HG03196 (cell line): ENCODE results near the gene NRCAM.
A peak's percentile ranks its signal among the peaks of the same experiment; 100 is the strongest.

Experiments
- ATAC-seq: cut with Tn5 transposase; IDR thresholded peaks from one replicate; pipeline ENCODE4 v1.9.1; 2021; ENCODE audit not compliant: unreplicated experiment

The NRCAM gene

DNA sequence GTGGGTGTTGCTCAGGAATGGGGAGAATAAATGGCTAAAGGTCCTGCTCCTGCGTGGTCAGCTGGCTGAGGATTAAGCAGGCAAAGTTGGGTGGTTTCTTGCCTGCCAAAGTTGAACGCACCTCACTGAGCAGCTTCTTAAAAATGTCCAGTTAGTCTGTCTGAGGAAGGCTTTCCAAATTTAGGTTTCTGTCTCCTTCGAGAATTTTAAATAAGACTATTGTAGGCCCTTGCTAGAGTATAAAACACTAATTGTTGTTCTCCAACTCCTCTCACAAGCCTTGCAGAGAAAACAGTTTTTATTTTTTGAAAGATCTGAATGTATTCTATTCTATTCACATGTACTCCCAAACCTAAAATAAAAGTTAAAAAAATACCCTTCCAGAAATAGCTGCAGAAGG, 204.1 kb downstream of the NRCAM start:
- no peak for ATAC-seq

DNA sequence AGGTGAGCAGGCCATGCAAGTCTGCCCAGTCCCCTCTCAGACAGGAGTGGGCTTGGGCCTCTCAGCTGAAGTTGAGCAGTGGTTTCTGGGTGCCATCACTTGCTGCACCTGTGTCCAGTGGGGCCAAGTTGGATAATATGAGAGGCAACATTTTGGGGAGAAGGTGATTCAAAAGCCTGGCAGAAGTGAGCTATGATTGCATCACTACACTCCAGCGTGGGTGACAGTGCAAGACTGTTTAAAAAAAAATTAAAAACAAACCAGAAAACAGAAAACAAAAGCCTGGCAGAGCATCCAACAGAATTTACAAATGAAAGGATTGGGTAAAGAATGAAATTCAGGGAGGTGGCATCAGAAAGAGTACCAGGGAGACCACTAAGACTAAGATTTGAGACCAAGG, 204.5 kb downstream of the NRCAM start:
- no peak for ATAC-seq

DNA sequence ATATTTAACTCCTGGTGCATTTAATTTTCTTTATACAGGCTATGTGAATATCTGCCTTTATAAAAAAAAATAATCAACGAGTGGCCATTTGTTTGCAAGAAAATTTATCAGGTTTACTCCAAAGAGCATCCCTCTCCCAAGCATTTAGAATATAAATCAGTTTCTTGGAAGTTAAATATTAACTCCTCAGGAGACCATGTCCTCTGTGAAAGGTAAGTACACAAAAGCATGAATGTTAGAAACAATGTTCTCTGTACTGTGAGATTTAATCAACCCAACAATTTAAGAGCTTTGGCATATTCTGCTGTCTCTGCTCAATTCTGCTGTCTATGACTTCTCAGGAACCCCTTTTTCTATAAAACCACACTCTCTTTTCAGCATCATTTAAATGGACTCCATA, 206.8 kb downstream of the NRCAM start:
- ATAC-seq = no peak

DNA sequence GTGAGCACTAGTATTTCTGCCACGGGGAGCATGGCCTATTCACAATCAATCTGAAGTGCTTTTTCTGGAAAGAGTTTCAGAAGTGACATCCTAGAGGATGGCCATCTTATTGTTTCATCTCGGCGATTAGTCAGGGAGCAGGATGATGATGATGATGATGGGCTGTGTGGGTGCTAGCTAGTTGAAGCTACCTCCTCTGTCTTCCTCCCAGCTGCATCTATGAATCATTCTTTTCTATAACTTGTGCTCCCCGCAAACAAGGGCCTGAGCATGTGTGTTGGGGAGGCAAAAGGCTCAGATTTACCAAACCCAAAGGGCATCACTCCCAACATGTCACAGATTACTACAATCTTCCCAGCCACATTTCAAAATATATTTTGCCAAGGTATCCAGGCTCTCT, 207.4 kb downstream of the NRCAM start:
- no peak for ATAC-seq

DNA sequence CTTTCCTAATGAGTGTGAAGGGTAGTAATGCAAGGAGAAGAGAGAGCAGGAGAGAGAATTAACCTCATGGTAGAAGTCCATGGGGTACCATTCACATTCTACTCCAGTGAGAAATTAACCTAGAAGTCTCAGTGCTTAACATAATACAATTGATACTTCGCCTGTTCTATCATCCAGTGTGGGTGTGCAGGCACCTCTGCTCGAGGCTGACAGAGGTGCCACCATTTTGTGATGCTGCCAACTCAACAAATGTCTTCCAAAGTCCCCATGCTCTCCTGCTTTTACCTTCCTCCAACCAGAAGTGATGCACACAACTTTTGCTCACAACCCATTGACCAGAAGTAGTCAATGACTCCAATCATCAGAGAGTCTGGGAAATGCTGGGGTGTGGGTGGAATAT, 207.8 kb downstream of the NRCAM start:
- no peak for ATAC-seq

DNA sequence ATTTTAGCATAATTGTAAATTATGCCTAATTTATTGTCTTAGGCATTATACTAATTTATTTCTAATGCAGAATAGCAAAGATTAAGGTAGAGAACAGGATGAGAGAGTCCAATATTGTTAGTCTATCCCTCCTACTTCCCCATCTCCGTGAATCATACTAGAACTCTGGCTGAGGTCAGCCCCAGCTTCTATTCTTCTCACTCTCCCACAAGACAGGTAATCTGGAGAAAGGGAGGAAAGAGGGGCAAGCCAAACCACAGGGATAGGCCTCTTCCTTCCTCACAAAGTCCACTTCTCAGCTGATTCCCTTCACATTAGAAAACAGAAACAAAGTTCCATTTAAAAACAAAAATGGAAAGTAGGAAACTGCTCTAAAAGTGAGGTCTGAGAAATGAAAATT, 208.6 kb downstream of the NRCAM start:
- ATAC-seq = no peak

DNA sequence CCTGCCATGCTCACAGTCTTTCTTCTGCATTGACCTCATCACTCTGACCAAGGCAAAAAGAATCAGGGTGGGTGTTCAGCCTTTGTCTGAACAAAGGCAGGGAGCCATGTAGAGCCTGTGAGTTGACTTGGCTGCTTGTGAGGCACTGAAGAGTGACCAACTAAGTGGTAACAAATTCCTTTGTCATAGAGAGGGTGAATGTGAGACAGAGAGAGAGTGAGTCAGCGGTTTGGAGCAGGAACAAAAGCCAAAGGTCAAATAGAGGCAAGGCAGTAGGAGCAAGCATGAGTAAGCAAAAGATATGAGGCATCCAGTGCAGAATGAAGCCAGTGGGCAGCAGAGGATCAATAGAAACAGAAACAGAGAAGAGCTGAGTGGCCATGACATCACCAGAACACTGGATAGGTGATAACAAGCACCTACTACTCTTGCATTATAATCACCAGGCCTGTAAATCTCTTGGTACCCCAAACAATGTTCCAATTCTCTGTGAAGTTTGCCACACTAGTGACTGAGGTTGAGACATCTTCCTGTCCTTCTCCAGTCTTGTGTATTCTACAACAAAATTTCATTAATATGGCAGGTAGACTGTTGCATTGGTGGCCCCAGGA, 209.9 kb downstream of the NRCAM start:
- ATAC-seq = peak; percentile 81

DNA sequence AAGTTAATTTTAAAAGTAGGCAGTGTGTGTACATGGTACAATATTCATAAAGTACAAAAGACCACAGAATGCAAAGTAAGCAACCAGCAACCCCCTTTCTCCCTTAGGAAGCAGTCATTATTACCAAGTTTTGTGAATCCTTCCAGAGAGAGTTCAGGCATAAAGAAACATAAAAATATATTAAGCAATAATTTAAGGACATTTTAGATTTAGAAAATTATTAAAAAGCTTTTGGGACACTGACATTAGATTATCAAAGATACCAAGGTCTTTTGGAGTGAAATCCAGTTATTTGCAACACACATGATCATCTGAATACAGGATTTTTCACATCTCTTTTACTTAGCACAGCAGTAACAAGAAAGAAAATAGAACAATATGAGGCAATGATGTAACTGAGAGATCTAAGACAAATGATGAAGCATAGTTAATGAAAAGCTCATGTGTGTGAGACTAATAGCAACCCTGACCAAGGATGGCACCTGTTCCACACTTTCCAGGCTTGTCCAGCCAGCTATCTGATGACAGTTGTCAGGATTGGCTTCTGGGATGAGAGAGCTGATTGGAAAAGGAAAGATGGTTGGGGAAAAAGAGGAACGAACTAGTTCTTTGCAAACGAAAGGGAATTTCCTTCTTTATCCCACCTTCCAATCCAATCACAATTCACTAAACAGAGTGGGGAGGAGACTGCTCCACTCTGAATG, 210.6 kb downstream of the NRCAM start:
- ATAC-seq = no peak

DNA sequence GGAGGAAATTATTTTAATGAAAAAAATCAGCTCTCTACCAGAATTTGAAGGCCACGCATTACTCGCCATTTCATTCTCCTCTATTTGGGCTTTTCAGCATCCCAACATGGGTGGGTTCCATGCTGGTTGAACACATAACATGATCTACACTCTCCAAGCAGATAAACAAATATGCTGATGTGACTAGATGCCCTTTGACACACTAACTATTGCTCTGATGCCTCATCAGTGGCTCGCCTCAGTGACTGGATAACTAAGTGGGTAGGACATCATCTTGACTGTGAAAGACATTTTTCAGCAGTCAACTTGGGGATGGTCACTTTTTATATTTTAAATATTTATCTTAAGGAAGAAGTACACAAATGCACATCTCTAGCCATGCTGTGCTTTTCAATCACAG, 212.1 kb downstream of the NRCAM start:
- no peak for ATAC-seq

DNA sequence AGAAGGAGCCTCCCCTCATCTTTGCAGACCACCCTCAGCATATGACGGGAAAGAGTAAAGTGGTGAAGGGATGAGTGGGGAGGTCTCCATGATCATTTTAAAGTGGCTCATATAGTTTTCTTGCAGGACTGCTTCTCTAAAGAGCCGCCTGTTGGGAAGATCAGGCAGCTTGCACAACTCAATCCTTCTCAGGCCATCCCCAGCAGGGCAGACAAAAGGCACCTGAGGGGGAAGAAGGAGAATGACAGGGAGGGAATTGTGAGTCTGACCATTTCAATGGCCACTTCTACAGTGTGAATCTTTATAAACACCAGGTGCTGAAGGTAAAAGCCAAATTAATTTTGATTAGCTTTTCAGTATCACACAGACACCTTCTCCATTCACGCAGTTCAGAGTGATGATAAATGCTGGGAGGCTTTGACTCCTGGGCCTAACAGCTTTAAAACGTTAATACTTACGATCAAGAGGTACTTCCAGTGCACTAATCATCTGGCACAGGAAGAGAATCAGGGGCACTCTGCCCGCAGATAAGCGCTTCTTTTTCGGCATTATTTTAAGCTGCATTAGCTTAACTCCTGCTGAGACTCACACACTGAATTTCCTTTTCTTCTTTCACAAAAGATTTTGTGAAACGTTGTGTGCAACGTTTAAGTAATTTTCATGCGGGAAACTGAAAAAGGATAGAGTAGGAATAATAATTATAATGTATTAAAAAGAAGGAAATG, 216.6 kb downstream of the NRCAM start:
- ATAC-seq = no peak

DNA sequence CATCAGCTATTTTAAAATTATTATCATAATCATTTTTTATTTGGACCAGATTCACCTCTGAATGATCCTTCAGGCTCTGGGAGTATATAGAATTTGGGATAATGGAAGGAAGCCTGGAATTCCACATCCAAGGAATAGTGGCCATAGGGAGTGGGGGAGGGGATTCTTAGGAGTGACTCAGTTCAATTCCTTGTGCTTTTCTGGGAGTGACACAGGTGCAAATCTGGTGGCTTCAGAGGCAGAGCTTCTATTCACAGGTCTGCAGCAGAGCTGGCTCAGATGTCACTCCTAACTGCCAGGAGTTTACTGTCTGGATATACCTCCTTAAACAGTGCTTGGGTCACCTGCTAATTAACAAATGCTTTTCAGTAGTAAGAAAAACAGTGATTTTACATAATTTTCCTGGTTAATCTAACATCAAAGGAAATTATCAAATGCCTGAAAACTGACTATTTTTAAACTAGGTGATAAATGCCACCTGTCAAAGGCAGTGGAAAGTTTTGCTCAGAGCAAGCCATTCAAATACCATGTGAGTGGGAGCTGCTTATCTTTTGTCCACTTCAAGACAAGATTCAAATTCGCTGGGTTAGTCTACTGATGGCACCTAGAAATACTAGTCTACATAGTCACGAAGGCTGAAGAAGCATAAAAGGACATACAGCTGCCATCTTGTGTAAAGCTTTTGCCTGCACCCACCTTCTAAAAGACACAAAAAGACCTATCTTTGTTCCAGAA, 219.4 kb downstream of the NRCAM start:
- ATAC-seq = no peak

DNA sequence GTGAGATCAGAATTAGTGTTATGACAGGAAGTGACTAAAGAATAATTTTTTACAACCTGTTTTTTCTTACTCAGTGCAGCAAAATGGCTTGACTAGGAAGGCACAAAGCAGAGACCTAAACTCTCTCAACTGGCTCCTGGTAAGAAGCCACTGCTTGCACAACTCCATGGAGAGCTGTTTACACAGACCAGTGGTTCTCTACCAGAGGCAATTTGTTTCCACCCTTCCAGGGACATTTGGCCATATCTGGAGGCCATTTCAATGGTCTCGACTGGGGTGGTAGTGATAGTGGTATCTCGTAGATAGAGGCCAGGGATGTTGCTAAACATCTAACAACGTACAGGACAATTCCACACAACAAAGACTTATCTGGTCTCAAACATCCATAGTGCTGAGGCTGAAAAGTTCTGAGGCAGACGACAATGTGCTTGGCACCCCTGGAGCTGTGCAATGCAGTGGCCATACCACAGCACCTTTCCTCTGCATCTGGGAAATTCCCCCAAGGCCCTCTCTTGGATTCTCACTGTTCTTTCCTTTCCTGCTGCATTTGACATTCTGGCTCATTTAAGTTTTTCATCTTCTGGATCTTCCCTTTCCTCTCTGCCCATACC, 220.7 kb downstream of the NRCAM start:
- no peak for ATAC-seq

DNA sequence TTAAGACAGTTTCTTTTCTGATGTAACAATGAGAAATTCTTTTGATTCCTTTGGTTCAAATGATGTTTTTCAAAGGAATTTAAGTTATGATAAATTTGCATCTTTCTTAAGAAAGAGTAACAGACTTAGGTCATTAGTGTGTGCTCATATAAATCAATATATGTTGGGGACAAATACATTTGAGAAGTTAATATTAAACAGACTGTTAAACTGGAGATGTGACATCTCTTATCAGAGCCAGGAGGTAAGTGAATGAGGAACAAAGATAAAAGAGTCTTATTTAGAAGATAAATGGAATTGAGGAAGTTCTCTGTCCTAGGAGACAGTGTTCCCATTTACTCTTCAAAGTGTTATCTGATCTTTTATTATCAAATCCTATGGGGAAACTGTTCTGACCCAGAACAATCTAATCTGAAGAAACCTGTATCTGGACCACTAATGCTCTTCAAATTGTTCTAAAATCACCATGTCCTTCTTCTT, 221.2 kb downstream of the NRCAM start:
- no peak for ATAC-seq

DNA sequence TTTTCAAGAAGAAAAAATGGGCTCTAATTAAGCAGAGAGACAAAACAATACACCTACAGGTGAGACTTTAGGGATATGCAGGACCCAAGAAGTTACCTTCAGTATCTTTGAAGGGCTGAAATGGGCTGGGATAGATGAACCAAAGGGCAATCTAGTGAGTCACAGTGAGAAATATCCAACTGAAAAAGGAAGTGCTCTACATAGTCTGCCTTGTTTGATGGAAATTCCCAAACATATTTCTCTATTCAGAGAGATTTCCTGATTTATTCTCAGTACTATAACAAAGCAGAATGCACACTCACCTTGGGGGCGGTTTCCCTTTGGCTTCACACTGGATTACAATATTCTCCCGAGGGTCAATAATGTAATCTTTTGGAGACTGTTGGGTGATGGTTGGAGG, 222.0 kb downstream of the NRCAM start:
- ATAC-seq = no peak

DNA sequence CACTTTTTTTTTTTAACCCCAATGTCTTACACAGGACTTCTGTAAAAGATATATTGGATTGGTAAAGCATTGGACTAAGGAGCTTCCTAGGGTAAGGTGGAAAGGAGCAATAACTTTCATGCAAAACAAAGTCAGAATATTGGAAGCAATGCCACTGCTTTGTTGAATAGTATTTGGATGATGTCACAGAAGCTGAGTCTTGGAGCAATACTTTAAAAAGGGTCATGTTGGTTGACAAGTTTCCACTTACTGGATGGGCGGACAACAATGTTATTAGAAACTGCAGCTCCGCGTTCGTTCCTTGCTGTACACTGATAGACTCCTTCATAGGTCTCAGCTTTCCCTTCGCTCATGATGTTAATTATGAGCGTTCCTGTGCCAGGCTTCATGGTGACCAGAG, 224.2 kb downstream of the NRCAM start:
- ATAC-seq = no peak

DNA sequence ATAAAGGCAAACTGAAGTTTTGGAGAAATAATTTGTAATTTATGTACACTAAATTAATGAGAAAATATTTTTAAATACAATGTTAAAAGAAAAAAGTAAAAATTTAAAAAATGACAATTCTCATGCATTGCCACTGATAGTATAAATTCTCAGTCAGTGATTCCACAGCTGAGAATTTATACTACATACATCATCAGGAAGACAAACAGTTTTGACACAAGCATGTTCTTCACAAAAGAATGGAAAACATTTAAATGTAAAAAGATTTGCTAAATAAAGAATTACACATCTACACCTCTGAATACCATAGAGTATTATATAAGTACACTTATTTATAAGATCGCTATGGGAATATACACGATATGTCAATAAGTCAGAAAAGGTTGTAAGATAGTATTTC, 225.0 kb downstream of the NRCAM start:
- ATAC-seq = no peak

DNA sequence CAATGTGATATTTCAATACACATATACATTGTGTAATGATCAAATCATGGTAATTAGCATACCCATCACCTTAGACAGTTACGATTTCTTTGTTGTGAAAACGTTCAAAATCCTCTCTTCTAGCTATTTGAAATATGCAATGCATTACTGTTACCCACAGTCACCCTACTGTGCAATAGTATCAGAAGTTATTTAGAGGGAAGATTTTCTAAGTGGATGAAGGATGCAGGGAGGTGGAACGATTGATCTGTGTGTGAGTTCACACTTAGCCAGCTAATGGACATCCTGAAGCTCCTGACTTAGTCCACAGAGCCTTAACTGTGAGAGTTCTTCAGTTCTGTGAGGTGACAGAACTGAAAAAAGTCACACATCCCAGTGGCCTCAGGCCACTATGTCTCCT, 228.9 kb downstream of the NRCAM start:
- ATAC-seq = no peak

DNA sequence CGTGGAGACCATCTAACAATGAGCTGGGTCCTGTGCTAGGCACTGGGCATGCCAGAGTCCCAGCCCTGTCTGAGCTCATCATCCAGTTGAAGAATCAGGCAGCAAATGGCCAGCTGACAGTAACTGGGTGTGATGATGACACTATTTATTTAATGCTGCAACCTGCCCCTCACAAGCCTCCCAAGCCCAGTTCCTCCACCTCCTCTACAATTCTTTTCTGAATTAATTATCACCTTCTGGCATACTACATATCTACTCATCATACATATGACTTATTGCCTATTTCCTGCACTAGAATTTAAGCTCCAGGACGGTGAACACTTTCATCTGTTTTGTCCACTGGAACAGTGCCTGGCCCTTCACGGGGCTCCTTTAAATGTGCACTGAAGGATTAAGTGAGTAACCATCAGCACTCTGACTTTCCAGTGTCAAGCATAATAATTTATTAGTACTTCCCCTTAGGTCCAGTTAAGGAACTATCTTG, 229.4 kb downstream of the NRCAM start:
- no peak for ATAC-seq

DNA sequence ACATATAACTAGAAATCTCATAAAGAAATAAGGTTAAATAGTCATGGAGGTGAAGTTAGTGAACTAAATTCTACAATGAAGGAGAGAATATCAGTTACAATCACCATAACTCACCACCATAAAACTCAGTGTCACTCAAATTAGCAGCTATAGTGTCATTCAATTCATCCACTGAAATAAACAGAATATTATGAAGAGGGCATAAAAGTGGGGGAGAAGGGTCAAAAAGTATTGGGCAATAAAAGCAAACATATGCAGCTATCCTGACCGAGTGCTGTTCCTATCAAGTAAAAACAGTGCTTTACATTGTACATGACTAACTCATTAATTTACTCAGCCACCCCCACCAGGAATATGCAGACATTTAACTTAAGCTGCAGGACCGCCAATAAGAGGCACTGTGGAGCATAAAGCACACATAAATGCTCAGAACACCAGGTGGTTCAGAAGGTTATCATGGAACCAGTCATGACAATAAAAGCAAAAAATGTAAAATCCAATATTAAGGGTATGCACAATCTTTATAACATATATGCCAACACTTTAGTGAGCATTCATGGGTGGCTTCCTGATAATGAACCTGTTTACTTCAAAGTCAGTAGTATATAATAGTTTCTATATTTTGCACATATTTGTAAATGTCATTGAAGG, 230.6 kb downstream of the NRCAM start:
- no peak for ATAC-seq

DNA sequence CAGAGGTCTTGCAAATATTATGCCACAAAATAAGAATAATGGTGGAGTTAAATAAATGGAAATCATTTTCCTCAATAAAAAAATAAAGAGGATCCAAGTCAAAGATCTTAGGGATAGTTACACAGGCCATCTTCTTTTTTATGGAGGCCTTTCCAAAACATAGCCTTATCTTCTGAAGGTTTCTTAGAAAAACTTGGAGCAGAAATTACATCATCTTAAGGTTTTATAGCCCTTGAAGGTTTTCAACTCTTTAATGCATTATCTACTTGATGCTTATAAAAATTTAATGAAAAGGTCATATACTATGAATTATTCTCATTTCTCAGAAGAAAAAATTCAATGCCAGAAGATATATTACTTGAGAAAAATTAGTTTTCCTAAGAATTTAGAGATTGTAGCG, 231.8 kb downstream of the NRCAM start:
- no peak for ATAC-seq
